ENCODE data around the gene THNSL1.

GRCh38 chr10:24968349-24968748 lies 48.1 kb upstream of the THNSL1 start:
- TF ChIP-seq CTCF (IDR thresholded peaks at IDR 0.05; ENCODE audit: low read depth, low read length) (no peak), MYC (IDR thresholded peaks at IDR 0.05; ENCODE audit: low read depth, low read length) (no peak), POLR2A (IDR thresholded peaks at IDR 0.05; ENCODE audit: extremely low read depth, insufficient read length) (no peak)
